HepG2 (cell line): ENCODE measurements around the gene PCNA. TPM values are rescaled to one million over a fixed set of nuclear protein-coding genes. Genes with fewer than 3 reads are reported as not detected.

Source experiments
- ARID2 ChIP-seq: sonication (generic); formaldehyde crosslinking; IDR thresholded peaks from 2 replicates; pipeline ENCODE4 v1.8.1; 2022; ENCODE audit warnings: mild to moderate bottlenecking, missing genetic modification reagents, borderline replicate concordance
- ATF2 ChIP-seq: sonication (generic); formaldehyde crosslinking; IDR thresholded peaks from 2 replicates; pipeline ENCODE4 v1.4.0; 2020; ENCODE audit warnings: missing genetic modification reagents
- BORCS8-MEF2B ChIP-seq: sonication (generic); formaldehyde crosslinking; IDR thresholded peaks from 2 replicates; pipeline ENCODE4 v1.8.0; 2022; ENCODE audit warnings: mild to moderate bottlenecking, missing genetic modification reagents
- ELF4 ChIP-seq: sonication (generic); formaldehyde crosslinking; IDR thresholded peaks from 2 replicates; pipeline ENCODE4 v1.5.0; 2020; ENCODE audit warnings: missing genetic modification reagents, mild to moderate bottlenecking, moderate library complexity, borderline replicate concordance
- FOXJ3 ChIP-seq: sonication (generic); formaldehyde crosslinking; IDR thresholded peaks from 2 replicates; pipeline ENCODE4 v1.4.0; 2020; ENCODE audit warnings: missing genetic modification reagents, mild to moderate bottlenecking, borderline replicate concordance
- HDAC2 ChIP-seq: sonication (generic); formaldehyde crosslinking; IDR thresholded peaks from 2 replicates; pipeline ENCODE4 v1.4.0; 2020; ENCODE audit warnings: missing genetic modification reagents
- HMG20B ChIP-seq: conservative IDR thresholded peaks from 2 replicates; pipeline ENCODE4 v1.6.1; 2016; ENCODE audit warnings: missing genetic modification reagents, missing compliant biosample characterization
- HMGXB3 ChIP-seq: sonication (generic); formaldehyde crosslinking; IDR thresholded peaks from 2 replicates; pipeline ENCODE4 v1.4.0; 2020; ENCODE audit warnings: missing genetic modification reagents, borderline replicate concordance
- MYC ChIP-seq: sonication (generic); formaldehyde crosslinking; IDR thresholded peaks from 2 replicates; pipeline ENCODE4 v1.9.0; 2021; ENCODE audit warnings: missing genetic modification reagents, borderline replicate concordance
- RORA ChIP-seq: sonication (generic); formaldehyde crosslinking; IDR thresholded peaks from 2 replicates; pipeline ENCODE4 v1.5.0; 2020; ENCODE audit warnings: mild to moderate bottlenecking, missing genetic modification reagents, moderate library complexity
- TBL1XR1 ChIP-seq: fragments of 150-350 bp; IDR thresholded peaks from 2 replicates; pipeline ENCODE4 v1.6.1; 2014; ENCODE audit warnings: borderline replicate concordance, low read length; ENCODE audit not compliant: partially characterized antibody
- TEAD2 ChIP-seq: sonication (generic); formaldehyde crosslinking; IDR thresholded peaks from 2 replicates; pipeline ENCODE4 v1.9.0; 2021; ENCODE audit warnings: missing genetic modification reagents
- ZBED4 ChIP-seq: sonication (generic); formaldehyde crosslinking; IDR thresholded peaks from 2 replicates; pipeline ENCODE4 v1.4.0; 2020; ENCODE audit warnings: missing genetic modification reagents, borderline replicate concordance
- ZMYM4 ChIP-seq: sonication (generic); formaldehyde crosslinking; IDR thresholded peaks from 2 replicates; pipeline ENCODE4 v1.8.1; 2023; ENCODE audit warnings: mild to moderate bottlenecking, missing genetic modification reagents
- ZNF264 ChIP-seq: sonication (generic); formaldehyde crosslinking; IDR thresholded peaks from 2 replicates; pipeline ENCODE4 v1.4.0; 2020; ENCODE audit warnings: missing genetic modification reagents
- ZNF619 ChIP-seq: sonication (generic); formaldehyde crosslinking; IDR thresholded peaks from 2 replicates; pipeline ENCODE4 v1.4.0; 2020; ENCODE audit warnings: mild to moderate bottlenecking, missing genetic modification reagents
- polyA plus RNA-seq, 8 experiments: library from polyadenylated mRNA; depleted of rRNA in 3 of 8; stranded (reverse) in 7 of 8; unstranded in 1 of 8; fragments of >200 nt; fragmentation: Illumina TruSeq in 4 of 8; extraction: Trizol in 4 of 8; gene quantifications; 2 replicates each; pipeline versions ENCODE4 v1.2.1 to v1.2.3, GENCODE V29; 2011 to 2016; ENCODE audit warnings: low read depth in 4 of 8, missing spikeins in 1 of 8, mixed read lengths in 1 of 8; ENCODE audit not compliant: insufficient read depth in 1 of 8
- total RNA-seq, 5 experiments: library from RNA; depleted of rRNA; stranded (reverse); fragments of >200 nt; fragmentation: Illumina TruSeq; extraction: Trizol; gene quantifications; 2 replicates each; pipeline ENCODE4 v1.2.3, GENCODE V29; 2016; ENCODE audit warnings: low read depth in 1 of 5

The PCNA gene
- total and polyA plus RNA-seq, 2 of the 13 experiments (the other 11 are each of a cell fraction or from before 2014, with no cell fraction given): 229 to 655 TPM

GRCh38 chr20:5150226-5151076, 30.7 kb upstream of the PCNA start (continued):
- TF ChIP-seq HMGXB3 (CRISPR knock-in tag) (0 out of 2 replicates have a peak, but pooled peaks have one; percentile 36), ATF2 (peak; percentile 71; the same call in 1 of the 2 replicates), HMG20B (CRISPR knock-in tag) (0 out of 2 replicates have a peak, but pooled peaks have one; percentile 42), ARID2 (CRISPR knock-in tag) (no peak; the same call in 1 of the 2 replicates), BORCS8-MEF2B (CRISPR knock-in tag) (peak; percentile 56), RORA (CRISPR knock-in tag) (no peak), ELF4 (CRISPR knock-in tag) (peak; percentile 80; the same call in 1 of the 2 replicates), TEAD2 (CRISPR knock-in tag) (no peak), MYC (peak; percentile 50; the same call in 1 of the 2 replicates), HDAC2 (CRISPR knock-in tag) (peak; percentile 94), ZNF264 (CRISPR knock-in tag) (peak; percentile 87), ZMYM4 (CRISPR knock-in tag) (peak; percentile 73), ZBED4 (CRISPR knock-in tag) (no peak), ZNF619 (CRISPR knock-in tag) (peak; percentile 71; the same call in 1 of the 2 replicates), TBL1XR1 (peak; percentile 14), FOXJ3 (CRISPR knock-in tag) (peak; percentile 74; the same call in 1 of the 2 replicates)
